IMR-90 (cell line): ENCODE measurements around the gene FAM110A. TPM values are rescaled to one million over a fixed set of nuclear protein-coding genes. Genes with fewer than 3 reads are reported as not detected.

Source experiments
- ATAC-seq: fragments of 200-7000 bp; cut with Tn5 transposase; 2 replicates; pipeline ENCODE4 v1.9.1; 2020; ENCODE audit warnings: low read depth, mild to moderate bottlenecking, moderate library complexity
- BruUV-seq: library from RNA; stranded (reverse); fragments of 400-500 nt; replicated peaks from 2 replicates; lab custom pipeline; 2021; lab: Mats Ljungman, UMichigan
- CTCF ChIA-PET: fragments of 300-600 bp; formaldehyde crosslinking; extraction: SDS; loops from one replicate; lab custom pipeline; 2021; ENCODE audit warnings: antibody characterized with exemption; lab: Yijun Ruan, JAX
- POLR2A ChIA-PET: fragments of 300-600 bp; sonication (Branson Sonifier 250); formaldehyde crosslinking; loops from one replicate; lab custom pipeline; 2022; ENCODE audit warnings: antibody characterized with exemption; ENCODE audit not compliant: unreplicated experiment; lab: Charles Lee
- DNase-seq: peaks from one replicate; pipeline ENCODE4 v3.0.0; 2013
- H2AFZ ChIP-seq: replicated peaks from 2 replicates; pipeline ENCODE3; 2013; ENCODE audit warnings: low read length, mild to moderate bottlenecking; ENCODE audit not compliant: poor library complexity
- H2AK5ac ChIP-seq: 2 replicates; pipeline ENCODE4 v1.6.1; 2013; ENCODE audit warnings: low read depth, low read length, inconsistent platforms
- H2AK9ac ChIP-seq: replicated peaks from 2 replicates; pipeline ENCODE3; 2013; ENCODE audit warnings: mild to moderate bottlenecking, low read depth, low read length, moderate library complexity; ENCODE audit not compliant: poor library complexity
- H2BK120ac ChIP-seq: 2 replicates; pipeline ENCODE4 v1.6.1; 2013; ENCODE audit warnings: low read depth, low read length, inconsistent platforms
- H2BK15ac ChIP-seq: 3 replicates; pipeline ENCODE4 v1.6.1; 2013; ENCODE audit warnings: low read depth, low read length, inconsistent platforms
- H2BK20ac ChIP-seq: 2 replicates; pipeline ENCODE4 v1.6.1; 2013; ENCODE audit warnings: low read depth, mild to moderate bottlenecking, inconsistent platforms, low read length, moderate library complexity
- H2BK5ac ChIP-seq: 2 replicates; pipeline ENCODE4 v1.6.1; 2013; ENCODE audit warnings: mild to moderate bottlenecking, low read depth, low read length, inconsistent platforms; ENCODE audit not compliant: poor library complexity, severe bottlenecking
- H3K14ac ChIP-seq: replicated peaks from 2 replicates; pipeline ENCODE4 v1.6.1; 2013; ENCODE audit warnings: low read depth, low read length, inconsistent platforms
- H3K18ac ChIP-seq: 2 replicates; pipeline ENCODE4 v1.6.1; 2013; ENCODE audit warnings: low read depth, low read length, control low read depth
- H3K23ac ChIP-seq: 2 replicates; pipeline ENCODE4 v1.6.1; 2013; ENCODE audit warnings: low read depth, low read length, inconsistent platforms
- H3K27ac ChIP-seq: 2 replicates; pipeline ENCODE4 v1.5.1; 2013; ENCODE audit warnings: mild to moderate bottlenecking, control low read depth, low read length; ENCODE audit not compliant: insufficient read depth
- H3K27me3 ChIP-seq: 2 replicates; pipeline ENCODE4 v1.6.1; 2013; ENCODE audit warnings: low read length; ENCODE audit not compliant: control insufficient read depth, insufficient read depth
- H3K36me3 ChIP-seq: 2 replicates; pipeline ENCODE4 v1.6.1; 2013; ENCODE audit warnings: low read length, mixed read lengths; ENCODE audit not compliant: control insufficient read depth, insufficient read depth
- H3K4ac ChIP-seq: 2 replicates; pipeline ENCODE4 v1.6.1; 2013; ENCODE audit warnings: low read depth, low read length, inconsistent platforms
- H3K4me1 ChIP-seq: 2 replicates; pipeline ENCODE4 v1.6.1; 2013; ENCODE audit warnings: low read length, mixed read lengths; ENCODE audit not compliant: control insufficient read depth, insufficient read depth
- H3K4me2 ChIP-seq: 2 replicates; pipeline ENCODE4 v1.6.1; 2013; ENCODE audit warnings: low read depth, mild to moderate bottlenecking, control low read depth, low read length, moderate library complexity
- H3K4me3 ChIP-seq: 2 replicates; pipeline ENCODE4 v1.5.1; 2013; ENCODE audit warnings: low read depth, mild to moderate bottlenecking, control low read depth, low read length, moderate library complexity; ENCODE audit not compliant: insufficient read depth
- H3K56ac ChIP-seq: 2 replicates; pipeline ENCODE4 v1.6.1; 2013; ENCODE audit warnings: low read length, inconsistent platforms; ENCODE audit not compliant: insufficient read depth; ENCODE audit errors: extremely low read depth
- H3K79me1 ChIP-seq, 2 experiments: 2 replicates each; pipeline ENCODE4 v1.6.1; 2013; ENCODE audit warnings: low read length in 2 of 2, inconsistent platforms in 1 of 2, low read depth in 1 of 2
- H3K9ac ChIP-seq: 2 replicates; pipeline ENCODE4 v1.6.1; 2013; ENCODE audit warnings: low read depth, low read length, control low read depth
- H3K9me1 ChIP-seq: 2 replicates; pipeline ENCODE4 v1.6.1; 2013; ENCODE audit warnings: low read length, inconsistent platforms; ENCODE audit not compliant: insufficient read depth
- H3K9me3 ChIP-seq: 2 replicates; pipeline ENCODE4 v1.6.1; 2013; ENCODE audit warnings: low read length; ENCODE audit not compliant: control insufficient read depth, insufficient read depth
- H4K20me1 ChIP-seq: 2 replicates; pipeline ENCODE4 v1.6.1; 2013; ENCODE audit warnings: low read length, inconsistent platforms; ENCODE audit not compliant: insufficient read depth
- H4K5ac ChIP-seq: 2 replicates; pipeline ENCODE4 v1.6.1; 2013; ENCODE audit warnings: mild to moderate bottlenecking, low read depth, low read length, control low read depth
- H4K8ac ChIP-seq, 2 experiments: 2 replicates each; pipeline ENCODE4 v1.6.1; 2013; ENCODE audit warnings: low read depth in 2 of 2, low read length in 2 of 2, control low read depth in 1 of 2, inconsistent platforms in 1 of 2
- H4K91ac ChIP-seq: 2 replicates; pipeline ENCODE4 v1.6.1; 2013; ENCODE audit warnings: low read depth, low read length, inconsistent platforms; ENCODE audit not compliant: insufficient read depth
- BHLHE40 ChIP-seq: fragments of 150-350 bp; IDR thresholded peaks from 2 replicates; pipeline ENCODE4 v1.6.1; 2016; ENCODE audit warnings: mild to moderate bottlenecking, low read depth, low read length
- CEBPB ChIP-seq: IDR thresholded peaks from 2 replicates; pipeline ENCODE4 v1.6.1; 2012; ENCODE audit warnings: low read depth, low read length, improper control_type of control experiment
- CHD1 ChIP-seq: IDR thresholded peaks from 2 replicates; pipeline ENCODE4 v1.6.1; 2012; ENCODE audit warnings: low read depth, low read length, improper control_type of control experiment
- FOS ChIP-seq: fragments of 150-350 bp; IDR thresholded peaks from 2 replicates; pipeline ENCODE4 v1.6.1; 2016; ENCODE audit warnings: low read depth, low read length
- MAZ ChIP-seq: IDR thresholded peaks from 2 replicates; pipeline ENCODE4 v1.6.1; 2012; ENCODE audit warnings: low read depth, mild to moderate bottlenecking, low read length, improper control_type of control experiment, moderate library complexity, borderline replicate concordance
- NFE2L2 ChIP-seq: fragments of 150-350 bp; IDR thresholded peaks from 2 replicates; pipeline ENCODE4 v1.6.1; 2016; ENCODE audit warnings: low read depth, mild to moderate bottlenecking, low read length
- POLR2A ChIP-seq: IDR thresholded peaks from 2 replicates; pipeline ENCODE4 v1.6.1; 2012; ENCODE audit warnings: mild to moderate bottlenecking, low read depth, low read length
- RAD21 ChIP-seq: IDR thresholded peaks from 2 replicates; pipeline ENCODE4 v1.6.1; 2012; ENCODE audit warnings: low read length, improper control_type of control experiment
- RCOR1 ChIP-seq: IDR thresholded peaks from 2 replicates; pipeline ENCODE4 v1.6.1; 2012; ENCODE audit warnings: mild to moderate bottlenecking, low read length, improper control_type of control experiment; ENCODE audit not compliant: insufficient replicate concordance
- RFX5 ChIP-seq: IDR thresholded peaks from 2 replicates; pipeline ENCODE4 v1.8.0; 2012; ENCODE audit warnings: low read depth, mild to moderate bottlenecking, low read length, moderate library complexity
- SMC3 ChIP-seq: fragments of 150-350 bp; IDR thresholded peaks from 2 replicates; pipeline ENCODE4 v1.6.1; 2016; ENCODE audit warnings: low read depth, mild to moderate bottlenecking, antibody characterized with exemption, low read length, moderate library complexity
- WGBS, 2 experiments: methylation state at CpG; one replicate each; pipeline versions ENCODE4 v1.1.5 to v1.1.7; 2013; ENCODE audit warnings: missing lambda C conversion rate in 2 of 2; ENCODE audit not compliant: insufficient read length in 1 of 2; ENCODE audit errors: extremely low coverage in 2 of 2; 5-methylcytosine and 5-hydroxymethylcytosine counted together
- dilution Hi-C: fragments of 300-500 bp; cut with HindIII; formaldehyde crosslinking; loops from one replicate; pipeline ENCODE4 v1.14.3; 2018; ENCODE audit warnings: low sequenced_read_pairs; ENCODE audit not compliant: unreplicated experiment
- in situ Hi-C: fragments of 300-500 bp; cut with MboI; formaldehyde crosslinking; loops from 3 replicates; pipeline ENCODE4 v1.14.3; 2019; ENCODE audit warnings: low sequenced_read_pairs, inconsistent platforms, mixed read lengths
- intact Hi-C: fragments of 100-400 bp; cut with micrococcal nuclease; formaldehyde crosslinking; loops from 2 replicates; pipeline ENCODE4 v1.10.0; 2022
- polyA plus RNA-seq, 3 experiments: library from polyadenylated mRNA; depleted of rRNA; stranded (reverse); fragments of >200 nt; gene quantifications; 2 replicates each; pipeline ENCODE4 v1.2.3, GENCODE V29; 2012; ENCODE audit warnings: low replicate concordance in 1 of 3
- total RNA-seq: library from RNA; depleted of rRNA; stranded (reverse); fragments of >200 nt; gene quantifications from 2 replicates; pipeline ENCODE4 v1.2.3, GENCODE V29; 2012
- TF ChIP-seq, protein P1 (sequence below): fragments of 150-350 bp; IDR thresholded peaks from 2 replicates; pipeline ENCODE4 v1.6.1; 2016; ENCODE audit warnings: low read depth, mild to moderate bottlenecking, low read length, moderate library complexity, borderline replicate concordance
- TF ChIP-seq, protein P2 (sequence below): fragments of 150-350 bp; IDR thresholded peaks from 2 replicates; pipeline ENCODE4 v1.6.1; 2017; ENCODE audit warnings: mild to moderate bottlenecking, antibody characterized with exemption, low read length, low read depth
- TF ChIP-seq, protein P3 (sequence below): conservative IDR thresholded peaks from 2 replicates; pipeline ENCODE4 v1.5.1; 2012; ENCODE audit warnings: mild to moderate bottlenecking, low read depth, low read length, improper control_type of control experiment

The FAM110A gene
- total and polyA plus RNA-seq, 2 of the 4 experiments (the other 2 are of a cell fraction) = 0.36 to 3.6 TPM

DNA sequence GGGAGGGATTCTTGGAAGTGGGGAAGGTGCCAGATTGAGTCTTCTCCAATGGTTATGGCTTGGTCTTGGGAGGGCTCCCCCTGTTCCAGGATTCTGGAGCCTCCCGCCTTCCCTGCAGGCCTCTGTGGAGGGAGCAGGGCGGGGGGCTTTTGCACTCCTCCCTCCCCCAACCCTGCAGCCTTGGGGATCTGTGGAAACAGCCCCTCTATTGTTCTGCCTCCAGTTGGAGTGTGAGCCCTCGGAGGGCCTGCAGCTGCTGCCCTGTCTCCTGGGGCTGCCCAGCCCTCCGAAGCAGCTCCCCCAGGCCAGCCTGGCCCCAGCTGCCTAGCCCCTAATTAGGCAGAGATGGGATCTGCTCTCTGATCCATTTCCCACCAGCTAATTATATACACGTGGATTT, 14.7 kb downstream of the FAM110A start:
- no peak overlapping the region for H3K56ac ChIP-seq
- no peak overlapping the region for H3K9ac ChIP-seq
- H2BK120ac ChIP-seq = no peak overlapping the region
- 100% methylated on average over 1 of the region's 5 CpGs; no CpG with 5 or more reads in 1 of the 2 experiments for WGBS, 2 experiments
- no peaks in the 10 kb centered on the region; the same call in 1 of the 2 replicates for H3K9me1 ChIP-seq
- no peak overlapping the region for H4K5ac ChIP-seq
- DNase-seq = no peak
- H2BK15ac ChIP-seq = no peak overlapping the region
- no peak overlapping the region for H3K14ac ChIP-seq
- H3K23ac ChIP-seq = no peak overlapping the region
- no peak for ATAC-seq
- ChIA-PET CTCF (no interaction called here), POLR2A (no interaction called here)
- H4K8ac ChIP-seq = no peak overlapping the region
- H3K4ac ChIP-seq = no peak overlapping the region
- in situ Hi-C loops = no loop called here
- no peak overlapping the region for H3K4me3 ChIP-seq
- no peak overlapping the region for H3K27ac ChIP-seq
- no peaks in the 10 kb centered on the region for H3K9me3 ChIP-seq
- dilution Hi-C loops = no loop called here
- H3K18ac ChIP-seq = no peak overlapping the region
- no peak overlapping the region for H4K91ac ChIP-seq
- H3K36me3 ChIP-seq = no peaks in the 10 kb centered on the region
- no peak overlapping the region for H2AK9ac ChIP-seq
- intact Hi-C loops = no loop called here
- H3K79me1 ChIP-seq = peaks cover 10 to 20% of the 10 kb centered on the region in 2 experiments; a peak in 3 of 4 replicates
- no TSS peak for BruUV-seq
- H3K27me3 ChIP-seq = no peaks in the 10 kb centered on the region
- H3K4me2 ChIP-seq = no peak overlapping the region
- H2BK20ac ChIP-seq = no peak overlapping the region
- H3K4me1 ChIP-seq = peaks cover 5% of the 10 kb centered on the region
- no peak for TF ChIP-seq RAD21
- TF ChIP-seq RCOR1 = no peak
- no peak for TF ChIP-seq MAZ
- TF ChIP-seq, protein P1, sequence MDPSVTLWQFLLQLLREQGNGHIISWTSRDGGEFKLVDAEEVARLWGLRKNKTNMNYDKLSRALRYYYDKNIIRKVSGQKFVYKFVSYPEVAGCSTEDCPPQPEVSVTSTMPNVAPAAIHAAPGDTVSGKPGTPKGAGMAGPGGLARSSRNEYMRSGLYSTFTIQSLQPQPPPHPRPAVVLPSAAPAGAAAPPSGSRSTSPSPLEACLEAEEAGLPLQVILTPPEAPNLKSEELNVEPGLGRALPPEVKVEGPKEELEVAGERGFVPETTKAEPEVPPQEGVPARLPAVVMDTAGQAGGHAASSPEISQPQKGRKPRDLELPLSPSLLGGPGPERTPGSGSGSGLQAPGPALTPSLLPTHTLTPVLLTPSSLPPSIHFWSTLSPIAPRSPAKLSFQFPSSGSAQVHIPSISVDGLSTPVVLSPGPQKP = no peak
- TF ChIP-seq SMC3 = no peak
- TF ChIP-seq, protein P2, sequence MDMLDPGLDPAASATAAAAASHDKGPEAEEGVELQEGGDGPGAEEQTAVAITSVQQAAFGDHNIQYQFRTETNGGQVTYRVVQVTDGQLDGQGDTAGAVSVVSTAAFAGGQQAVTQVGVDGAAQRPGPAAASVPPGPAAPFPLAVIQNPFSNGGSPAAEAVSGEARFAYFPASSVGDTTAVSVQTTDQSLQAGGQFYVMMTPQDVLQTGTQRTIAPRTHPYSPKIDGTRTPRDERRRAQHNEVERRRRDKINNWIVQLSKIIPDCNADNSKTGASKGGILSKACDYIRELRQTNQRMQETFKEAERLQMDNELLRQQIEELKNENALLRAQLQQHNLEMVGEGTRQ = no peak
- no peak for TF ChIP-seq CEBPB
- no peak for TF ChIP-seq CHD1
- no peak for TF ChIP-seq BHLHE40
- TF ChIP-seq FOS = no peak
- TF ChIP-seq RFX5 = no peak
- TF ChIP-seq, protein P3, sequence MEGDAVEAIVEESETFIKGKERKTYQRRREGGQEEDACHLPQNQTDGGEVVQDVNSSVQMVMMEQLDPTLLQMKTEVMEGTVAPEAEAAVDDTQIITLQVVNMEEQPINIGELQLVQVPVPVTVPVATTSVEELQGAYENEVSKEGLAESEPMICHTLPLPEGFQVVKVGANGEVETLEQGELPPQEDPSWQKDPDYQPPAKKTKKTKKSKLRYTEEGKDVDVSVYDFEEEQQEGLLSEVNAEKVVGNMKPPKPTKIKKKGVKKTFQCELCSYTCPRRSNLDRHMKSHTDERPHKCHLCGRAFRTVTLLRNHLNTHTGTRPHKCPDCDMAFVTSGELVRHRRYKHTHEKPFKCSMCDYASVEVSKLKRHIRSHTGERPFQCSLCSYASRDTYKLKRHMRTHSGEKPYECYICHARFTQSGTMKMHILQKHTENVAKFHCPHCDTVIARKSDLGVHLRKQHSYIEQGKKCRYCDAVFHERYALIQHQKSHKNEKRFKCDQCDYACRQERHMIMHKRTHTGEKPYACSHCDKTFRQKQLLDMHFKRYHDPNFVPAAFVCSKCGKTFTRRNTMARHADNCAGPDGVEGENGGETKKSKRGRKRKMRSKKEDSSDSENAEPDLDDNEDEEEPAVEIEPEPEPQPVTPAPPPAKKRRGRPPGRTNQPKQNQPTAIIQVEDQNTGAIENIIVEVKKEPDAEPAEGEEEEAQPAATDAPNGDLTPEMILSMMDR = no peak
- no peak for TF ChIP-seq NFE2L2
- TF ChIP-seq POLR2A = no peak
- H4K20me1 ChIP-seq = no peaks in the 10 kb centered on the region; the same call in 1 of the 2 replicates
- no peak overlapping the region for H2AFZ ChIP-seq
- no peak overlapping the region for H2BK5ac ChIP-seq
- no peak overlapping the region for H2AK5ac ChIP-seq
